HG03354 (cell line): ENCODE measurements around the gene OR8B8.
A peak's percentile ranks its signal among the peaks of the same experiment; 100 is the strongest.
"Not testable (repeated sequence)": the region's sequence is repeated elsewhere in the genome, so short reads cannot be mapped to it uniquely, and the experiment has no call there.

Experiments
- ATAC-seq: cut with Tn5 transposase; IDR thresholded peaks from one replicate; pipeline ENCODE4 v1.9.1; 2021; ENCODE audit warnings: mild to moderate bottlenecking; ENCODE audit not compliant: unreplicated experiment, poor library complexity, severe bottlenecking

OR8B8 gene, protein sequence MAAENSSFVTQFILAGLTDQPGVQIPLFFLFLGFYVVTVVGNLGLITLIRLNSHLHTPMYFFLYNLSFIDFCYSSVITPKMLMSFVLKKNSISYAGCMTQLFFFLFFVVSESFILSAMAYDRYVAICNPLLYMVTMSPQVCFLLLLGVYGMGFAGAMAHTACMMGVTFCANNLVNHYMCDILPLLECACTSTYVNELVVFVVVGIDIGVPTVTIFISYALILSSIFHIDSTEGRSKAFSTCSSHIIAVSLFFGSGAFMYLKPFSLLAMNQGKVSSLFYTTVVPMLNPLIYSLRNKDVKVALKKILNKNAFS

DNA sequence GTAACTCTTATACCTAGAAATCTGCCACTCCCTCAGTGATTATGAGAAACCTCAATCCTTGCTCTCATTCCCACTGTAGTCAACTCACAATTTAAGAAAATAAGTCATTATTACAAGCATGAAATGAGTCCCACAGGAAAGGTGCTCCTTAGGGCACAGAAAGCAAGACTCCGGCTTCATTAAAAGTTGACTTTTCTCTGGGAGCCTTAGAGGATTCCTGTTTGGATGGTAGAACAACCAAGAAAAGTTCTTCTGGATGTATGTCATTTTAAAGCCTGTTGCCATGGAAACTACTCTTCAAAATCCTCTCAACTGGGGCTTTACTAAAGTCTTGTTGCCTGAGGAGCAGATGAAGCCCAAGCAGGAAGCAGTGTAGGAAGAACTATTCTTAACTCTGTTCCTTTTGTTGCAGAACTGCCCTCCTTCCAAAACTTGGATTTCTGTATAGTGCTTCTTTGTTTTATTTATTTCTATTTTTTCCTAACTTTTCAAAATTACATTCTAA lies at the start of gene OR8B8:
TSS of gene OR8B8 (minus strand) at position 51 of the 505 bp plus-strand sequence. CDS start 4,611 bp downstream, outside the sequence.
- no peak for ATAC-seq

GRCh38 chr11:124493016-124493655 lies 47.6 kb upstream of the OR8B8 start:
- no peak for ATAC-seq

GRCh38 chr11:124483422-124483821 lies 37.9 kb upstream of the OR8B8 start:
- no peak for ATAC-seq

GRCh38 chr11:124482362-124483147 lies 37.1 kb upstream of the OR8B8 start:
- ATAC-seq, result no peak

DNA sequence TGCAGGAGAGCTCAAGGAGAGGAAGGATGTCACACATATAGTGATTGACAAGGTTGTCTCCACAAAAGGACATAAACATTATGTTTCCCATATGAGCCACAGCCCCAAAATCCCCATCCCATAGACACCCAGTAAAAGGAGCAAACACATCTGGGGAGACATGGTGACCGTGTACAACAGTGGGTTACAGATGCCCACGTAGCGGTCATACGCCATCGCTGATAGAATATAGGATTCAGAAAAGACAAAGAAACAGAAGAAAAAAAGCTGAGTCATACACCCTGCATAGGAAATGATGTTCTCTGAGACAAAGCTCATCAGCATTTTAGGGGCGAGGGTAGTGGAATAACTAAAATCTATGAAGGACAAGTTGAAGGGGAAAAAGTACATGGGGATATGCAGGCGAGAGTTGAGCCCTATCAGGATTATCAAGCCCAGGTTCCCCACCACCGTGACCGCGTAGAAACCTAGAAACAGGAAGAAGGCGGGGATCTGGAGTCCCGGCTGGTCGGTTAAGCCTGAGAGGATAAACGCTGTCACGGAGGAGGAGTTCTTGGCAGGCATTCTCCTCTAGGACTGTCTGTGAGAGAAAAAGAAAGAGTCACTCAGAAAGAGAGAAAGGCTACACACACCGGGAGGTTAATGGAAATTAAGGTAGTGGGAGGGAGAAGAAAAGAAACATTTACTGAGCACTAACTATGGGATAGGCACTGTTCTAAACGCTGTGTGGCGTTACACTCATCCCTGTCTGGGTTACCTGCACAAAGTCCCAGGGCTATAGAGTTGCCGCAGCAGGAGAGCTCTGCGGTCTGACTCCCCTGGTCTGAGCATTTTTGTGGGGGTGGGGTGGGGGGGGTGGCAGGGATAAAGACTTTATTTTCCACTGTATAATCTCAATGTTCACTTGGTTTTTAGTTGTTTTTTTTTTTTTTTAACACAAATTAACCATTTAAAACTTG lies 36.1 kb upstream of the OR8B8 start:
- ATAC-seq, result peak; percentile 74

DNA sequence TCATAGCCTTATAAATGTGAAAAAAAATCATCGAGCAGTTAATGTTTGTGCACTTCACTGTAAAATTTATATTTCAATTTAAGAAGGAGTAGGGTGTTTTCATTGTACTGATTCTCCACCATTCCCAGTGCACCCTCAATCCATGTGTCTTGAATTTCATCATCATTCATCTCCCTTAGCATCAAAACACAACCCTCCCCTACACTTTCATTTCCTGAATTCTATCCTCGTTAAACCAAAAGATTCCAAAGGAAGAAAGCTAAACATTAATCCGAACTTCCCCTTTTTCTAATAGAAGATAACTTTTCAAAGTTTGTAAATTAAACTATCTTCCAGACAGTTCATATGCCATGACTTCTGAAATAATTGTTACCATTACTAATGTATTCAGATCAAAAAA lies 34.1 kb upstream of the OR8B8 start:
- no peak for ATAC-seq

DNA sequence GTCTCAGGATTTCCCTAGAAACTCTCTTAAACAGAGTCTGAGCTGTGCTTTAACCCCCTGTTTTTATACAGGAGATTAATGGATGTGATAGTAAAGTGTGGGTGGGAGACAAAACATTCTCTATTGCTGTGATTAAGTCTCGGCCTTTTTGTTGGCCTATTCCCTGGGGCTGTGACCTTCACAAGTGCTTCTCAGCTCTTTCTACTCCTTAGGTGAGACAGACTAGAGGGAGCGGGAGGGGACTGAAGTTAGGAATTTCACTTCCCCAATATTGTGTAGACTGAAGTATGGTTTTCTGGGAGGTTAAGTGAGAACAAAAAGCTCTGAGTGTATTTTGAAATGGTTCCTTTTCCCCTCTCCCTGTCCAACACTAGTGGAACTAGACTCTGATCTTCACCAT lies 29.8 kb upstream of the OR8B8 start:
- ATAC-seq, result no peak

- ATAC-seq, result no peak
Measured at GRCh38 chr11:124474779-124475178, 29.3 kb upstream of the OR8B8 start.

DNA sequence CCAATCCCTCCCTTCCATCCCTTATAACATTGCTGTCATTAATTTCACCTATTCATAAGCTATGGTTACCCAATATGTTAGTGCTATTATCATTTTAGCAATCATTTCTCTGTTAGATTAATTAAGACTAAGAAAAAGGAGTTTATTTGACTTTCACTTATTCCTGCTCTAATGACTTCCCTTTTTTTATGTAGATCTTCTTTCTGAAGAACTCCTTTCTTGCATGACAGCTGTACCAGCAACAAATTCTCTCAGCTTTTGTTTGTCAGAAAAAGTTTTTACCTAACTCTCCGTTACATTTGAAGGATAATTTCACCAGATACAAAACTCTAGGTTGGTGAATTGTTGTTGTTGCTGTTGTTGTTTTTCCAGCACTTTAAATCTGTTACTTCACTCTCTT lies 28.6 kb upstream of the OR8B8 start:
- ATAC-seq, result no peak

- no peak for ATAC-seq
Measured at GRCh38 chr11:124473476-124473875, 28.0 kb upstream of the OR8B8 start.

DNA sequence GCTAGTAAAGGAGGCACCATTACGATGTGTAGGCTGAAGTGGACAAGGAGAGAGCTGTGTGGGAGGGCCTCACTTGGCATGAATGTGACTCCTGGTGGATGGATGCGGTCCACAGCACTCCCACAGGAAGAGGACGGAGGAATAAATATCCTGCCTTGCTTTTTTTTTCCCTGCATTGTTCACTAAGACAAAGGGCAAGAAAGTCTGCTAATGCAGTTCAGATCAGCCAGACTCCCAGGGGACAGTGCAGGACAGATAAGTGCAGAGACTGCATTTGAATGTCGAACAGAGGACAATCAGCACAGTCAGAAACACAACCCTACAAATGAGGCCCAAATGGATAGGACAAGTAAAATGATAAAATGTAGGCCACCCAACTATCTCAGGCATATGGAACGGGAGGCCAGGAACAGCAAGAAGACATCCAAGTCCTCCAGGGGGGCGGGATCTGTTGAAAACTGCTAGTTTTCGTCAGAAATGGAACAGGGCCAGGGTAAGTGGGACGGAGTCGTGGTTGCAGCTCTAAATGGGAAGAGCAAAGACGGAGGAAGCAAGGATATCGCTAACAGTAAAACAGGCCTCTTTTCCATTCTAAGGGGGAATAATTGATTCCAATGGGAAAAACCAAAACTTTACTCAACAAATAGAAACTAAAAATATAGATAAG lies 25.2 kb upstream of the OR8B8 start:
- no peak for ATAC-seq

GRCh38 chr11:124467381-124467927 lies 22.0 kb upstream of the OR8B8 start:
- ATAC-seq, result no peak

GRCh38 chr11:124465368-124465767 lies 19.9 kb upstream of the OR8B8 start:
- no peak for ATAC-seq

DNA sequence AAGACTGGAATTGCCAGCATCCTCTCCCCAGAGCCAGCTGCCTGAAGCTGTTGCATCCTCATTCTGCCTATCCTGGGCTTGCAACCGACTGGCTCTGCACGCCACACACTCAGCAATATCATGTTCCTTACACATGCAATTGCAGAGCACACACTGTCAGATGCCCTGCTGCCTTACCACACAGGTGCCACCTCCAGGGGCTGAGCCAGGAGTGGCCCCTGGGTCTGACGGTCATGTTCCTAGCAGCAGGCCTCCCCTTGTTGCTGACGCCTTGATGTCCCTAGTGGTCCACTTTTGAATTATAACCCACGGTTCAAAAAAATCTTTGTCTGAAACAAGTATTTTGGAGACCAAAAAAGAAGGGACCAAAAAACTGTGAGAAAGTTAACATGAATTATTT lies 18.5 kb upstream of the OR8B8 start:
- no peak for ATAC-seq

GRCh38 chr11:124463324-124463723 lies 17.8 kb upstream of the OR8B8 start:
- ATAC-seq, result no peak

DNA sequence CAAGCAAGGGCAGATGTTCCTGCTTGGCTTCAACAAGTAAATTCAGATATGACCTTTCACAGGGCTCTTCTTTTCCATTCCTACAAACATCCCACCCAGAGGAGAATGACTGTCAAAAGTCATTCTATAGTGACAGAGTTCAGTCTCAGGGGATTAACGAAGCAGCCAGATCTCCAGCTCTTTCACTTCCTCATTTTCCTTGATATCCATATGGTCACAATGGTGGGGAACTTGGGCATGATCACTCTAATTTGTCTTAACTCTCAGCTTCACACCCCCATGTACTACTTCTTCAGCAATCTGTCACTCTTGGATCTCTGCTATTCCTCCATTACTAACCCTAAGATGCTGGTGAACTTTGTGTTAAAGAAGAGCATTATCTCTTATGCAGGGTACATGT lies 15.0 kb upstream of the OR8B8 start:
- ATAC-seq, result no peak

DNA sequence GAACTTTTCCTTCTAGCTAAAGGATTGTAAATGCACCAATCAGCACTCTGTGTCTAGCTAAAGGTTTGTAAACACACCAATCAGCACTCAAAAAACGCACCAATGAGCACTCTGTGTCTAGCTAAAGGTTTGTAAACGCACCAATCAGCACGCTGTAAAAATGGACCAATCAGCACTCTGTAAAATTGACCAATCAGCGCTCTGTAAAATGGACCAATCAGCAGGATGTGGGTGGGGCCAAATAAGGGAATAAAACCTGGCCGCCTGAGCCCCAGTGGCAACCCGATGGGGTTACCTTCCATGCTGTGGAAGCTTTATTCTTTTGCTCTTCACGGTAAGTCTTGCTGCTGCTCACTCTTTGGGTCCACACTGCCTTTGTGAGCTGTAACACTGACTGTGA lies 13.9 kb upstream of the OR8B8 start:
- ATAC-seq, result not testable (repeated sequence)

DNA sequence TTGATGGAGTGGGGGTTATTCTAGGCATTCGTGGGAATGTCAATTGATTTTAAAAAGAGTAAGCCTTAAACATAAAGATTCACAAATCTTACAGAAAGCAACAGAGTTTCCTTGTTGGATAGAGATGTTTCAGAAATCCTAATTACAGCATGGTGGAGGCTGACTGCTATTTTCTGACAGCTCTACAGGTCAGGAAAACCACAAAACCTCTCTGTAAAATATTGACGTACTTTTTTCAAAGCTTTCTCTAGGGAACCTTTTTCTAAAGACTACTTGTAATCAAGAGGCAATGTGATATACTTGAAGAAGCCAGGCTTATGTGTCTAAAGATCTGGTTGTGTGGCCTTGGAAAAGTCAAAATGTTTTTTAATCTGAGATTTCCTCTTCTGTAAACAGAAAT lies 9.1 kb upstream of the OR8B8 start:
- ATAC-seq, result no peak

DNA sequence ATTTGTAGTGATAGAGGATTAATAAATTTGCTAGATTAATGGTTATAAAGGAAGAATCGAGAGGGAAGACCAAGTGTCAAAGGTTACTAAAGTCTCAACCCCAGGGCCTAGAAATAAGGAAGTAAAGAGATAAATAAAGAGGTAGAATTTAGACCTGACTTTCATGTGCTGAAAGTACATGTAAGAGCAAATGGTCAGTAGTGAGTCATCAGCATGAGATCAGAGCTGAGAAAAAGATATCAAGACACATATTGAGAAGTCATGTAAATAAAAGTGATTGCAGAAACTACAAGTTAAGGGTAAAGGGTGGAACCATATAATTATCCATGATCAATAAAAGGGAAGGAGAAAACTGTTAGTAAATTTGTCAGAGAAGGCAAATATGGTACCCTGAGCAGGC lies 1.4 kb upstream of the OR8B8 start:
- ATAC-seq, result no peak
